DMS114 treated with DMSO at 0.1 percent for 48 hours (cell line): ENCODE results near the gene CCSER1.

Source experiments
- DNase-seq: peaks from one replicate; lab custom pipeline; 2025; ENCODE audit not compliant: unreplicated experiment; lab: John Stamatoyannopoulos, UW

The CCSER1 gene

GRCh38 chr4:90127706-90128345, 632 bp downstream of the CCSER1 start:
- DNase-seq: no peak

GRCh38 chr4:90128961-90129495, 1.8 kb downstream of the CCSER1 start:
- no peak for DNase-seq

GRCh38 chr4:90130076-90130475, 2.9 kb downstream of the CCSER1 start:
- DNase-seq: no peak

- DNase-seq: no peak
Observed at GRCh38 chr4:90137555-90137954, 10.4 kb downstream of the CCSER1 start.

- no peak for DNase-seq
Observed at GRCh38 chr4:90142081-90142480, 14.9 kb downstream of the CCSER1 start.

- DNase-seq: no peak
Observed at GRCh38 chr4:90145319-90145718, 18.1 kb downstream of the CCSER1 start.

GRCh38 chr4:90146306-90146705, 19.1 kb downstream of the CCSER1 start:
- DNase-seq: no peak

- no peak for DNase-seq
Observed at GRCh38 chr4:90148574-90149148, 21.5 kb downstream of the CCSER1 start.

GRCh38 chr4:90152024-90152423, 24.8 kb downstream of the CCSER1 start:
- DNase-seq: no peak

- DNase-seq: no peak
Observed at GRCh38 chr4:90159193-90159592, 32.0 kb downstream of the CCSER1 start.

- DNase-seq: no peak
Observed at GRCh38 chr4:90160044-90160443, 32.9 kb downstream of the CCSER1 start.

GRCh38 chr4:90162566-90162965, 35.4 kb downstream of the CCSER1 start:
- DNase-seq: no peak

- DNase-seq: no peak
Observed at GRCh38 chr4:90163872-90164271, 36.7 kb downstream of the CCSER1 start.

GRCh38 chr4:90165883-90166282, 38.7 kb downstream of the CCSER1 start:
- no peak for DNase-seq

GRCh38 chr4:90171491-90171890, 44.3 kb downstream of the CCSER1 start:
- DNase-seq: no peak

GRCh38 chr4:90174621-90175023, 47.4 kb downstream of the CCSER1 start:
- DNase-seq: no peak

GRCh38 chr4:90181644-90182043, 54.5 kb downstream of the CCSER1 start:
- DNase-seq: no peak

- DNase-seq: no peak
Observed at GRCh38 chr4:90183254-90183653, 56.1 kb downstream of the CCSER1 start.

- DNase-seq: no peak
Observed at GRCh38 chr4:90184560-90184959, 57.4 kb downstream of the CCSER1 start.

GRCh38 chr4:90185416-90185815, 58.2 kb downstream of the CCSER1 start:
- DNase-seq: no peak

- DNase-seq: no peak
Observed at GRCh38 chr4:90186229-90186628, 59.0 kb downstream of the CCSER1 start.

- DNase-seq: no peak
Observed at GRCh38 chr4:90187148-90187884, 60.1 kb downstream of the CCSER1 start.
